ENCODE measurements around the gene IKZF3. TPM values are rescaled to one million over a fixed set of nuclear protein-coding genes. Genes with fewer than 3 reads are reported as not detected.
A peak's percentile ranks its signal among the peaks of the same experiment; 100 is the strongest.
"Not testable (repeated sequence)": the region's sequence is repeated elsewhere in the genome, so short reads cannot be mapped to it uniquely, and the experiment has no call there.

Gene IKZF3
- under 0.01 TPM in 1 of 2 replicates, not detected in the other for total RNA-seq (2014; rRNA removed; shearing (Covaris generic))

DNA sequence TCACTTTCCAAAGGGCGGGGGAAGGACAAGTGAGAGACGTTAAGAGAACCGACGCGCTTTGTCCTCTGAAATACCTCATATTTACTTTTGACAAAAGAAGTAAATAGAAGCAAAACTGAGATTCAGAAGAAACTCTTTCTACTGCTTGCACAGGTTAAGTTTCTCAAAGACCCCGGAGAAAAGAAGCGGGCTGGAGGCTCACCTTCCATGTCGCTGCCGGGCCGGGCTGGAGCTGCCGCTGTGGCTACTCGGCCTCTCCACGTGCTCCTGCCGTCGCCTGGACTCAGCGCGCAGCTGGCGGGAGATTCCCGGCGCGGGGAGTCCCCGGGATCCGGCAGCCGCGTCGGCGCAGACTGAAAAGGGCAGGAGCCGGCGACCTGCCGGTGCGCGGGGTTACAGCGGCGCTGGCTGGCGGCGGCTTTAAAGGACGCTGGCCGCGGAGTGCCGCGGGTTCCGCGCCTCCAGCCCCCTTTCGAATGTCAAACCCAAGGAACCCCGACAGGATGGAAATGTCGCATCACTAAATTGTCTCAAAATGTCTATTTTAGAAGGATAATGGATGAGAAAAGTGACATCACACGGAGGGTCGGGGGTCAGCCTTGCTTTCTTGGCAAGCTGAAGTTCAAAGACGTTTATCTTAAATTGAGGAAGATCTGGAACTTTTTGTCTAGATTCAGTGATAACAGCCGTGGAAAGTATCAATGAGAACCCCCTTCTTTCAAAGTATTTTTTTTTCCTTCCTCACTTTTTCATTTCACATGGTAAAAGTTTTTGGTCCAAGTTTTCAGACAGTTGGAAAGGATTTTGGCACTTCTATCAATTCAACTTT is at the start of gene IKZF3:
Gene IKZF3, minus strand, starts transcription at position 395 of the 829 bp plus-strand sequence. Its CDS starts 186 bp downstream, at position 209.
- H3K36me3 ChIP-seq, result no peaks in the 10 kb centered on the region
- H3K9me3 ChIP-seq (replicated peaks), result no peaks in the 10 kb centered on the region
- peak in 1 of 2 experiments; percentile 27 for DNase-seq (ENCODE audit: low read depth in 1 of 2, low spot score in 2 of 2)
- peaks cover 72% of the 10 kb centered on the region for H3K27me3 ChIP-seq (replicated peaks)
- H3K27ac ChIP-seq, result no peak within 1 kb of the TSS
- H3K4me1 ChIP-seq (replicated peaks), result peaks cover 4% of the 10 kb centered on the region; the same call in 1 of the 2 replicates
- H3K4me3 ChIP-seq, result no peak within 1 kb of the TSS

DNA sequence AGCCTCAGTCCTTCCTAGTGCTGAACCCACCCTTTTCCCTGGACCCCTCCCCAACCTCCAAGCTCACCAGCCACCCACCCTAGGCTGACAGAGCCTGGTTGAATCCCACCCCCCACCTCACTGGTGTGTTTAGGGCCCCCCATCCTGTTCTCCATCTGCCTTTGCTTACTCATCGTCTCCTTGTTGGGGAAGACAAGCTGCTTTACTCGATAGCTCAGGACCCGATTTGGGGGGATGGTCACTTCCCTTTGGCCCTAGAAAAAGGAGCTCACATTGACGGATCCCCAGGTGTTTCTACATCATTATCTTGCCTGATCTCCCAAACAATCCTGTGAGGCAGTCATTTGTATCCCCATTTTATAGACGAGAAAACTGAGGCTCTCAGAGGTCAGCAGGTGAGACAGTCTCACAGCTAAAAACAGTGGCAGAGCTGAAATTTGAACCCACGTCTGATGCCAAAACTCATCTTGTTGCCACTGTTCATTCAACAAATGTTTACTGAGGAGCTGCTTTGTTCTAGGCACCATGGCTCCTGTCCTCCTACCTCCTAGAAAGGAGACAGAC is 44.8 kb upstream of the IKZF3 start:
- H3K9me3 ChIP-seq (replicated peaks), result no peaks in the 10 kb centered on the region
- H3K27me3 ChIP-seq (replicated peaks), result no peaks in the 10 kb centered on the region

DNA sequence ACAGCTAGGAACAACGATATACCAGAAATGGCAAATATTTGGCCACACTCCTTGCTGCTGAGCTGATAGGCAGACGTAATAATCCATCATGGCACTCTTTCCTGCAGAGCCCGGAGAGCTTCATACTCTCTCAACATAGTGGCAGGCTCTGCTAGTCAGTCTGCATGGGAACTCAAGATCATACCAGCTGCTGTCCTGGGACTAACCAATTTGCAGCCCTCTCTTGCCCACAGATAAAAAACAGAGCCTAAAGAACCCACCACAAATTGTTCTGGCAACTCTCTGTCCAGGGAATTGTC is 40.8 kb upstream of the IKZF3 start:
- H3K27me3 ChIP-seq (replicated peaks), result no peaks in the 10 kb centered on the region
- no peaks in the 10 kb centered on the region for H3K9me3 ChIP-seq (replicated peaks)
- no peaks in the 10 kb centered on the region for H3K36me3 ChIP-seq
- no peak overlapping the region for H3K27ac ChIP-seq
- no peak for DNase-seq (ENCODE audit: low read depth in 1 of 2, low spot score in 2 of 2)
- H3K4me1 ChIP-seq (replicated peaks), result no peaks in the 10 kb centered on the region
- no peak overlapping the region for H3K4me3 ChIP-seq

More for the DNA sequence above, 44.8 kb upstream of the IKZF3 start:
- Histone ChIP-seq H3K4me1 (replicated peaks) (no peaks in the 10 kb centered on the region), H3K27ac (no peak overlapping the region), H3K4me3 (no peak overlapping the region), H3K36me3 (no peaks in the 10 kb centered on the region)
- DNase-seq (ENCODE audit: low read depth in 1 of 2, low spot score in 2 of 2), result no peak

DNA sequence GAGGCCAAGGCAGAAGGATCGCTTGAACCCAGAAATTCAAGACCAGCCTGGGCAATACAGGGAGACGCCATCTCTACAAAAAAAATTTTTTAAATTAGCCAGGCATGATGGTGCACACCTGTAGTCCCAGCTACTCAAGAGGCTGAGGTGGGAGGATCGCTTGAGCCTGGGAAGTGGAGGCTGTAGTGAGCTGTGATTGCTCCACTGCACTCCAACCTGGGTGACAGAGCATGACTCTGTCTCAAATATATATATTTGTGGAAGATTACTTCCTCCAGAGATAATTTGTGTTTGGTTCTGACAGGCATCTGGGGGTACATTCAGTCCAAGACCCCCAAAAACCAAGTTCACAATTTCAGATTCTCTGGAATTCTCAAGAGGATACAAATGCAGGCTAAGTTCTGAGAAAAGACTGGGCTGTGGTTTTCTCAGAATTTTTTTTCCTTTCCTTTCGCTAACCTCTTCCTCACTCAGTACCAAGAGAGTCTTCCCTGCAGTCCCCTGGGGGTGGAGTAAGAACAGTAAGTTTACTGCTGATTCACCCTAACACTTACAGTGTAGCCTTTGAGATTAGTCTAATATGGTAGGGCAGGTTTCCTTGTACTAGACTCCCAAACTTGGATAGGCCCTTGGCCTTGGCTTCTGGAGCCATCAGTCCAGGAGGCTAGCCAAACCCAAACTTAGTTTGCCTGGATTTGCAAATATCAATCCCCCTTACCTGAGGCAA is 39.2 kb upstream of the IKZF3 start:
- no peak for DNase-seq (ENCODE audit: low read depth in 1 of 2, low spot score in 2 of 2)

GRCh38 chr17:39902027-39902426 is 37.9 kb upstream of the IKZF3 start:
- H3K36me3 ChIP-seq; H3K4me1 ChIP-seq (replicated peaks); DNase-seq (ENCODE audit: low read depth in 1 of 2, low spot score in 2 of 2); H3K27ac ChIP-seq; H3K4me3 ChIP-seq; H3K27me3 ChIP-seq (replicated peaks); H3K9me3 ChIP-seq (replicated peaks): not testable (repeated sequence)

More for the DNA sequence above, 39.2 kb upstream of the IKZF3 start:
- no peaks in the 10 kb centered on the region; the same call in 1 of the 2 replicates for H3K27me3 ChIP-seq (replicated peaks)
- no peak overlapping the region for H3K27ac ChIP-seq
- H3K9me3 ChIP-seq (replicated peaks), result no peaks in the 10 kb centered on the region
- H3K36me3 ChIP-seq, result no peaks in the 10 kb centered on the region
- no peak overlapping the region for H3K4me3 ChIP-seq
- H3K4me1 ChIP-seq (replicated peaks), result no peaks in the 10 kb centered on the region

DNA sequence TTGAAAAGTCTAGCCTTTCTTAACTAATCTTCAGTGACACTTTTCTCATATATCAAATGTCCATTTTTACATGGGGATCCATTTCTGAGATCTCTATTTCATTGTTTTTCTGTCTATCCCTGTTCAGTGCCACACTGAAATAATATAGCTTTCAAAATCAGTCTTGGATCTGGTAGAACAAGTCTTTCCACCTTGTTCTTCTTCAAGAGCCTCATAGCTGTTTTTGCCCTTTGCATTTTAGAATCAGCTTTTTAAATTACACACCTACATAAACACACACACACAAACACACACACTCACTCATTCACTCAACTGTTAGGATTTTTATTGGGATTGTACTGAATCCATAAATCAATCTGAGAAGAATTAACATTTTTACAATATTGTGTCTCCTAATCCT is 35.1 kb upstream of the IKZF3 start:
- H3K4me1 ChIP-seq (replicated peaks), result no peaks in the 10 kb centered on the region
- no peak for DNase-seq (ENCODE audit: low read depth in 1 of 2, low spot score in 2 of 2)
- H3K27me3 ChIP-seq (replicated peaks), result no peaks in the 10 kb centered on the region; the same call in 1 of the 2 replicates
- H3K27ac ChIP-seq, result no peak overlapping the region
- no peaks in the 10 kb centered on the region for H3K9me3 ChIP-seq (replicated peaks)
- no peaks in the 10 kb centered on the region for H3K36me3 ChIP-seq
- no peak overlapping the region for H3K4me3 ChIP-seq

DNA sequence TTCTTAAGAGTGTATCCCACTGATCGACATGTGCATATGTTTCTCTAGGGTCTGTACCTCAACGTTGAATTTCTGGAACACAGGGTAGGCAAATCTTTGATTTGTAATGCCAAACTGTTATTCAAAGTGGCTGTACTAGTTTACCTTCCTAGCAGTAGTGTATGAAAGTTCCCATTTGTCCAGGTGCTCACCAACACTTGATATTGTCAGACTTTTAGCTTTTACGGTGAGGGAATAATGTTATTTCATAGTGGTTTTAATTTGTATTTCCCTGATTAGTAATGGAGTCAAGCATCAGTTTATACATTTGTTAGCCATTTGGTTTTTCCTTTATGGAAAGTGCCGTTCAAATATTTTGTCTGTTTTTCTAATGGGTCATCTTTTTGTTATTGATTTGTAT is 34.0 kb upstream of the IKZF3 start:
- Histone ChIP-seq H3K4me1 (replicated peaks) (no peaks in the 10 kb centered on the region), H3K4me3 (no peak overlapping the region), H3K27ac (no peak overlapping the region), H3K9me3 (replicated peaks) (no peaks in the 10 kb centered on the region), H3K36me3 (no peaks in the 10 kb centered on the region), H3K27me3 (replicated peaks) (no peaks in the 10 kb centered on the region; the same call in 1 of the 2 replicates)
- no peak for DNase-seq (ENCODE audit: low read depth in 1 of 2, low spot score in 2 of 2)

GRCh38 chr17:39894681-39895376 is 30.7 kb upstream of the IKZF3 start:
- no peak overlapping the region for H3K27ac ChIP-seq
- H3K36me3 ChIP-seq, result no peaks in the 10 kb centered on the region
- H3K4me1 ChIP-seq (replicated peaks), result no peaks in the 10 kb centered on the region
- no peaks in the 10 kb centered on the region; the same call in 1 of the 2 replicates for H3K9me3 ChIP-seq (replicated peaks)
- peaks cover 10% of the 10 kb centered on the region; the same call in 1 of the 2 replicates for H3K27me3 ChIP-seq (replicated peaks)
- no peak for DNase-seq (ENCODE audit: low read depth in 1 of 2, low spot score in 2 of 2)
- H3K4me3 ChIP-seq, result no peak overlapping the region

GRCh38 chr17:39889200-39889599 is 25.1 kb upstream of the IKZF3 start:
- no peaks in the 10 kb centered on the region; the same call in 1 of the 2 replicates for H3K9me3 ChIP-seq (replicated peaks)
- H3K27ac ChIP-seq, result no peak overlapping the region
- DNase-seq (ENCODE audit: low read depth in 1 of 2, low spot score in 2 of 2), result no peak
- no peaks in the 10 kb centered on the region for H3K4me1 ChIP-seq (replicated peaks)
- H3K27me3 ChIP-seq (replicated peaks), result peaks cover 24% of the 10 kb centered on the region
- H3K4me3 ChIP-seq, result no peak overlapping the region
- no peaks in the 10 kb centered on the region for H3K36me3 ChIP-seq

GRCh38 chr17:39887078-39887477 is 23.0 kb upstream of the IKZF3 start:
- H3K27me3 ChIP-seq (replicated peaks), result peaks cover 22% of the 10 kb centered on the region
- no peaks in the 10 kb centered on the region for H3K4me1 ChIP-seq (replicated peaks)
- no peaks in the 10 kb centered on the region; the same call in 1 of the 2 replicates for H3K9me3 ChIP-seq (replicated peaks)
- no peaks in the 10 kb centered on the region for H3K36me3 ChIP-seq
- no peak overlapping the region for H3K27ac ChIP-seq
- no peak for DNase-seq (ENCODE audit: low read depth in 1 of 2, low spot score in 2 of 2)
- H3K4me3 ChIP-seq, result no peak overlapping the region

DNA sequence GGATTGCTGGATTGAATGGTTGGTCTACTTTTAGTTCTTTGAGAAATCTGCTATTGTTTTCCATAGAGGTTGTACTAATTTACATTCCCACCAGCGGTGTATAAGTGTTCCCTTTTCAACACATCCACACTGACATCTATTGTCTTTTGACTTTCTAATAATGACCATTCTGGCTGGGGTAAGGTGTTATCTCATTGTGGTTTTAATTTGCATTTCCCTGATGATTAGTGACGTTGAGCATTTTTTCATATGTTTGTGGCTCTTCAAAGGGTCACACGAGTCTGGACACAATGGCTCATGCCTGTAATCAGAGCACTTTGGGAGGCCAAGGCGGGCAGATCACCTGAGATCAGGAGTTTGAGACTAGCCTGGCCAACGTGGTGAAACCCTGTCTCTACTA is 22.0 kb upstream of the IKZF3 start:
- H3K9me3 ChIP-seq (replicated peaks); H3K4me3 ChIP-seq; H3K27ac ChIP-seq; H3K4me1 ChIP-seq (replicated peaks); DNase-seq (ENCODE audit: low read depth in 1 of 2, low spot score in 2 of 2); H3K36me3 ChIP-seq: not testable (repeated sequence)
- peaks cover 20% of the 10 kb centered on the region for H3K27me3 ChIP-seq (replicated peaks)

GRCh38 chr17:39872751-39873150 is 8.6 kb upstream of the IKZF3 start:
- DNase-seq (ENCODE audit: low read depth in 1 of 2, low spot score in 2 of 2), result peak in 1 of 2 experiments; percentile 22
- no peak overlapping the region for H3K27ac ChIP-seq
- H3K36me3 ChIP-seq, result no peaks in the 10 kb centered on the region
- no peak overlapping the region for H3K4me3 ChIP-seq
- H3K9me3 ChIP-seq (replicated peaks), result no peaks in the 10 kb centered on the region
- H3K27me3 ChIP-seq (replicated peaks), result peaks cover 24% of the 10 kb centered on the region
- H3K4me1 ChIP-seq (replicated peaks), result no peaks in the 10 kb centered on the region

GRCh38 chr17:39871801-39872200 is 7.7 kb upstream of the IKZF3 start:
- no peak overlapping the region for H3K27ac ChIP-seq
- H3K9me3 ChIP-seq (replicated peaks), result no peaks in the 10 kb centered on the region
- no peaks in the 10 kb centered on the region for H3K36me3 ChIP-seq
- H3K27me3 ChIP-seq (replicated peaks), result peaks cover 22% of the 10 kb centered on the region; the same call in 1 of the 2 replicates
- H3K4me1 ChIP-seq (replicated peaks), result no peaks in the 10 kb centered on the region
- no peak overlapping the region for H3K4me3 ChIP-seq
- DNase-seq (ENCODE audit: low read depth in 1 of 2, low spot score in 2 of 2), result no peak
